ENCODE data around the gene NOTCH1.

DNA sequence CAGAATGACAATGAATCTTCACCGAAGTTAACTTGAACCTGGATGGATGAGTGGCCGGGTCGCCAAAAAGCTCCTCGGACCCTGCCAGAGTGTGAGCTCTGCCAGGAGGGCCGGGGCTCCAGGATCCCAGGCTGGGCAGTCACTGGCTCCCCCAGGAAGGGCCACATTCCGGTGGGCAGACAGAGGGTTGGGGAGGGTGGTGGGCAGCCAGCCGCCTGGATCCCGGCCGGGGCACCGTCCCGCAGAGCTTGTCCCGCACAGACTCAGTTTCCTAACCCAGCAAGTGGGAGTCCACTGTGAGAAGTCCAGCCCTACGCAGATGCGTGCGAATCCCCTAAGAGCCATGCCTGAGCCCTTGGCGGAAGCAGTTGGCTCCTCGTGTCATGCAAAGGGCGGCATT, 10.3 kb upstream of the NOTCH1 start:
- no peak for TF ChIP-seq CTCF (IDR thresholded peaks at IDR 0.05)
- TF ChIP-seq POLR2A (IDR thresholded peaks at IDR 0.05): no peak
